MV-4-11 (cell line): Measurements from ENCODE around the gene CAMK1D.

ENCODE experiments used
- DNase-seq: peaks from one replicate; lab custom pipeline; 2025; lab: John Stamatoyannopoulos, UW

Gene CAMK1D

GRCh38 chr10:12561307-12561706 lies 212.0 kb downstream of the CAMK1D start:
- DNase-seq: peak; percentile 36

DNA sequence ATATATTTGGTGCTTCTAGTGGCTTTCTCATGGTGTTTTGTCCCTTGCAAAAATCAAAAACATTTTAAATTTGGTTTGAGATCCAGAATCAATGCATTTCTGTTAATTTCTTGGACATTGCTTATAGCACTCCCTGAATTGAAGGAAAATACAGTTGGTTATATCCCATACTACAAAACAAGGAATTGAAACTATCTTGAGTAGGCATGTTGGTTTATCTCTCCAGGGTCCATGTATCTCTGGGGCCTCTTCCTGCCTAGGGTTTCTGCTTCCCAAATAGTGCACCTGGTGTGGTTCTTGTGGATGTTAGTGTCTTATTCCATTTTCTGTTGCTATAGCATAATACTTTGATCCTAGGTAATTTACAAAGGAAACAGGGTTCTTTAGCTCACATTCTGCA lies 212.4 kb downstream of the CAMK1D start:
- DNase-seq: peak; percentile 75

- DNase-seq: no peak
These were observed 214.1 kb downstream of the CAMK1D start for GRCh38 chr10:12563489-12563888.

GRCh38 chr10:12564173-12564572 lies 214.8 kb downstream of the CAMK1D start:
- no peak for DNase-seq

DNA sequence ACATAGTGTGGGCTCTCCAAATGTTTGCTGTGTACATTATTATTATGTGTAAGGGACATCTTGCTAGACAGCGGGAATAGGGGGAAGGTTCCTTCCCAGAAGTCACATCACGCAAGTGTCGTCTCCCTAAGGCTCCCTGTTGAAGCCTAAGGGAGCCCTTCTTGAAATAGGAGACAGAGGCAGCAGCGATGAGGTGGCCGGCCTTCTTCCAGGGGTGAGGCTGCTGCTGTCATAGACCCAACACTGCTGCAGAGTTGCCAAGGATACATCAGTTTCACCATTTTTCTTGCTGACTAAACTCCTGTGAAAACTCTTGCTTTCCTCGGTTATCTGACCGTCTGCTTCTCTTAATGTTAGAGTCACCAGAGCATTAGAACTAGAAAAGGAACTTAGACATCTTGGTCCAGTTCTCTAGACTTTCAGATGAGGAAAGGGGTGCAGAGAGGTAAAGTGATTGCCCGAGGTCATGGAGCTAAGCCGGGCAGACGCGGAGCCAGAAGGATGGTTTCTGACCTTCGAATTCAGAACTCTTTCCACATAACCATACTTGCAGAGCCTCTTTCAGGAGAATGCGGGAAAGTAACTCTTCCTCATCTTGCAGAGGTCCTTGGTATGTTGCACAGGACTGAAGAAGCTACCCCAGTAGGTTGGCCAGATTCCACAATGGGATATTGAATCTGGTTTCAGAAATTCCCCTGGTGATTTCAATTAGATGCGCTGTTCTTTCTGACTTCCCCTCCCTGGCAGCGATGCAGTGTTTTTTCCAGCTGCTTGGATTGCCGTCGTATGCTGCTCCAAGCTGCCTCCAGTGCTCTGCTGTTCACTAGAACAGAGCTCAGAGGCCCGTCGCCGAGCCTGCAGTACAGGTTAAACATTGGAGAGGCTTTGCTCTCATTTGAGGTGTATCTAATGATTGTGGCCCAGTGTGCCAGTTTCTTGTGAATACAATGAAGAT lies 217.1 kb downstream of the CAMK1D start:
- no peak for DNase-seq

GRCh38 chr10:12568391-12569009 lies 219.2 kb downstream of the CAMK1D start:
- DNase-seq: peak; percentile 11

DNA sequence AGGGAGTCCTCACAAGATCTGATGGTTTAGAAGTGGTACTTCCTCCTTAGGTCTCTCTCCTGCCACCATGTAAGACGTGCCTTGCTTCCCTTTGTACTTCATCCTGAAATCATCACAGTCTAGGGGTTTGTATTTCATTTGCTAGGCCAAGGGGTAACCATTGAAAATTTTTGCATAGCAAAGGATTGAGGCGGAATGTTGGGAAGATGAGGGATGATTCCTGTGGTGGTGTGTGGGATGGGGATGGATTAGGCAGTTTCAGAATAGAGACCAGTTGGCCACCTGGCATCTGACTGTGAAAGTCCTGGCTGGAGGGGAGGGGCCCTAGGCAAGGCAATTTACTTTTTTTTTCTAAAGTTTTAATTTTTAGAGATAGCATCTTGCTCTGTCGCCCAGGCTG lies 222.9 kb downstream of the CAMK1D start:
- no peak for DNase-seq

DNA sequence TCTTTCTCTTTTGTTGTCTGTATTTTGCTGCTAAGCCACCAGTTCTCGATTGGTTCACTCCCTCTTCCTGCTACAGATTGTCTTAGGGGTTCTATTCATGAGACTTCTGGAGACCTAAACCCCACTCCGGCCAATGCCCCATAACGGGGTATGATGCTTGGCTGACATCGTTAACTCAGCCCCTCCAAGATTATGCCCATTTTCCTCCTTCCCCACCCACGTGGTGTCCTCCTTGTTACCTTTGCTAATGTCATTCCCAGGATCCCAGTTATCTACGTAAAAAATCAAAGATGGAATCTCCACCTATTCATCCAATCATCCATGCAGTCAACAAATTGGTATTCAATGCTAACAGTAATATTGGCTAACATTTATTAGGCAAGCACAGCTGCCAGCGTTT lies 228.3 kb downstream of the CAMK1D start:
- no peak for DNase-seq

- no peak for DNase-seq
These were observed 230.9 kb downstream of the CAMK1D start for GRCh38 chr10:12579954-12580858.

- no peak for DNase-seq
These were observed 234.7 kb downstream of the CAMK1D start for GRCh38 chr10:12583891-12584595.

GRCh38 chr10:12586741-12587140 lies 237.4 kb downstream of the CAMK1D start:
- no peak for DNase-seq

DNA sequence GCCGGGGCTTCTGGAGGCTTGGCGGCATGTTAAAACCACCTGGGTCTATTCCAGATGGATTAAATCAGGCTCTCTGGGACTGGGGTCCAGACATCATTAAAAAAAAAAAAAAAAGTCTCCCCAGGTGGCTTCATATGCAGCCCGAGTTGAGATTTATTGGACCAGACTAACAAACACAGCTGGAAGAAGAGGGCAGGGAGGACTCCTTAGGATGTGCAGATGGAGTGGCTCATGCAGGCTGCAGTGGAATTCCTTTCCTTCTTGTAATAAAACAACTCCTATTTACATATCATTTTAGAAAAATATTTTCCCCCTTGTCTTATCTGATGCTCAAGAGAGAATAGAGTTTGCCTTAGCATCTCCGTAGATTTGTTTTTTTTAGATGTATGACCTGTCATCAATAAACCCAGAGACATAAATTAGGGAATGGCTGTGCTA lies 238.1 kb downstream of the CAMK1D start:
- no peak for DNase-seq

GRCh38 chr10:12588091-12588860 lies 238.9 kb downstream of the CAMK1D start:
- DNase-seq: peak; percentile 17

DNA sequence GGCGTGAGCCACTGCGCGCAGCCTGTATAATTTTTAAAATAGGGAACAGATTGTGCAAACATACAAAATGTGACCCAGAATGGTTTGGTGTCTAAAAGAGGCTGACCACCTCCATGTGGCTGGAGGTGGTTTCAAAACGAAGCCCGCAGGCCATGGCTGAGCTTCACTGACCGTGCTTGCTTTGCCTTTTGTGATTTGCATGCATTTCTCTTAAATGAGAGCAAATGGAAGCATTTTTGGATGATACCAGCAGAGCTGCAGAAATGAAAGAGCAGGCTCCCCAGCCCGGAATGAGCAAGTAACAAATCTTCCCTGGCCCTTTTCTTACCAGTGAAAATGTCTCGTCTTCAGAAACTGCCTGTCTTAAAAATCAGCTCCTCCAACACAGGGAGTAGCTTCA lies 239.9 kb downstream of the CAMK1D start:
- DNase-seq: no peak

DNA sequence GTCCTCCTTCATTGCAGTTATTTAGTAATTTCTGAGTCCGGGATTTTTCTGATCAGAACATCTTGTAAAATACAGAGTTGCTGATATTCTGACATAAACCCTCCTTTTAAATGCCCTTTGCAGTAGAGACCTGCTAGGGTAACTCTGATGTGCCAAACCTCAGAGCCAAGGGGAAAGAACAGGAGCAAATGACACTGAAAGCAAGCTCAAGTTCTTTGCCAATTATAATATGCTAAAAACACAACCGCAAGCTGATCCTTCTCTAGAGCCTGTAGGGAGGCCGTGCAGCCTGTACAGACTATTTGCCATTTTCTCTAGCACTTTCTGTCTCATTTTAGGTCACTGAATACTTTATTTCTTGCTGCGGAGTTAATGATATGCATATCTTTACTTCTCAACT lies 240.4 kb downstream of the CAMK1D start:
- DNase-seq: no peak

GRCh38 chr10:12590675-12591659 lies 241.6 kb downstream of the CAMK1D start:
- DNase-seq: no peak

GRCh38 chr10:12592967-12593366 lies 243.6 kb downstream of the CAMK1D start:
- DNase-seq: no peak

DNA sequence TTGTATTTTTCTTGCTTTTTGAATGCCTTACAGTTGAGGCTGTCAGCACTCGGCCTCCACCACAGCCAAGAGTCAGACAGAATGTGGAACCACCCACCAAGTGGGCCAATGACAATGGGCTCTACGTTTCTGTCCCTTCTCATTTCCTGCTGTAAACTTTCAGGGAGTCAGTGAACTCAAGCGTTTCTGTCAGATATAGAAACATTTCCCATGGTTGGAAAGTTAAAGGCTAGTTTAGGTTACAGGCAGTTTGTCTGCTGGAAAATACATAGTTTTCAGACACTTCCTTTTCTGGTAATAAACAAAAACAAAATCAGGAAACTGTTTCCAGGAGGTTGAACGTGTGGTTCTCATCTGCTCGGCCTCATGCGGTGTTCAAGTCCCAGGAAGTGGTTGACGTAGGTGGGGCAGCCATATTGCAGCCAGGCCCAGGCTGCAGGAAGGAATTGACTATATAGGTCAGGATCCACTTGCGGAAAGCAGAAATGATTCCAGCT lies 245.1 kb downstream of the CAMK1D start:
- DNase-seq: peak; percentile 12

GRCh38 chr10:12595936-12596576 lies 246.7 kb downstream of the CAMK1D start:
- no peak for DNase-seq
